SW 1271 (cell line): ENCODE results near the gene FAM8A1.
A peak's percentile ranks its signal among the peaks of the same experiment; 100 is the strongest.
"Not testable (repeated sequence)": the region's sequence is repeated elsewhere in the genome, so short reads cannot be mapped to it uniquely, and the experiment has no call there.

Experiments
- DNase-seq, 2 experiments: peaks; one replicate each; lab custom pipeline; 2025; lab: John Stamatoyannopoulos, UW

Gene FAM8A1

GRCh38 chr6:17599877-17600526 lies at the start of gene FAM8A1:
Gene FAM8A1, plus strand, starts transcription at chr6:17600302. Its CDS starts 108 bp downstream, at chr6:17600410.
- peak; percentile 88 to 90 for DNase-seq

DNA sequence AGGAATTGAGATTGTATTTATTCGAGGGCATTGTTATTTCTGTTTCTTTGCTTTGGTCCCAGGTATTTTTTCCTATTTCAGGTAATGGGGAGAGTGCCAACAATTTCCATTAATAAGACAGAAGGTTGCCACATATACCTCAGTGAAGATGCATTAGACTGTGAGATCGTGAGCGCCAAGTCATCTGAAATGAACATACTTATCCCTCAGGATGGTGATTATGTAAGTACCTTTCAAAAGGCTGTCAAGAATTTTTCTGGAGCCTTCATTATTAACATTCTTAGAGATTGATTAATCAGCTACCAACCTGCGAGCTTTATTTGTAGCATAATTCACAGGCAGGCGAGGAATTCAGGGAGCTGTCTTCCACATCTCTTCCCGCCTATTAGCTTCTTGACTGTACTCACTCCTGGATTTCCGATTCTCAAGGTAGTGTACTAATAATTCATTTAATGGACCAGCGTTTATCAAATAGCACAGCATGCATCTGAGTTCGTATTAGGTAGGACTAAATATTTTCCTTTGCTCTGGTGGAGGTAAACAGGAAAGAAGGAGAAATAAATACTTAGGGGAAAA lies 48.6 kb upstream of the FAM8A1 start:
- no peak for DNase-seq

DNA sequence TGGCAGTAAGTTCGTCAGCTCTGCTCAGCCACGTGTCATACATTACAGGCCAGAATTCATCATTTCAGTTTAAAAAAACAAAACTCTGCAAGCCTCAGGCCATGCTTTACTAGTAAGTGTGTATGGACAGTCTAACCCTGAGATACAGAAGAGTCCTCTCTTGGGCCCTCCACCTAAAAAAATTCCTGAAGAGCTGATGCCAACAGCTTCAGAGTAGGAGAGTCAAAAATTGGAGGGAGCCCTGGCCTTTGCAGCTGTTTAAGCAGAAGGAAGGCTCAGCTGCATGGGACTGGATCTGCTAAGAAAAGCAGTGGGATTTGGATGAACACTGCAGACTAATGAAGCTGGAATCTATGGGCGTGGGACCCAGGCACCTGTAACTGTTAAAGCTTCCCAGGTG lies 47.2 kb upstream of the FAM8A1 start:
- no peak for DNase-seq

DNA sequence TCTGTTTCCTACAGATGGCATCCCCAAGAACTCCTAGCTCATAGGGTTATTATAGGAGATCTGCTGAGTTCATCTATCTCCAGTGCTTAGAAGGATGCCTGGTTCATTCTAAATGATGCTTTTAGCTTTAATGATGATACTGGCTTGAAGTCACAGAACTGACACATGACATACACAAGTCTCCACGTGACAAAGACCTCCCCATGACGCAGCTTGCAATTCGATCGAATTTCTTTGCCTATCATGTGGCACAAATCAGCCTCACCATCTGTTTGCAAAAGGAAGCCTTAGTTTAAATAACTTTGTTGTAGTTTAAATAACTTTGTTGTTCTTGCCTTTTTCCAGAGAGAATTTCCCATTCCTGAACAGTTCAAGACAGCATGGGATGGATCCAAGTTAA lies 44.1 kb upstream of the FAM8A1 start:
- no peak for DNase-seq

DNA sequence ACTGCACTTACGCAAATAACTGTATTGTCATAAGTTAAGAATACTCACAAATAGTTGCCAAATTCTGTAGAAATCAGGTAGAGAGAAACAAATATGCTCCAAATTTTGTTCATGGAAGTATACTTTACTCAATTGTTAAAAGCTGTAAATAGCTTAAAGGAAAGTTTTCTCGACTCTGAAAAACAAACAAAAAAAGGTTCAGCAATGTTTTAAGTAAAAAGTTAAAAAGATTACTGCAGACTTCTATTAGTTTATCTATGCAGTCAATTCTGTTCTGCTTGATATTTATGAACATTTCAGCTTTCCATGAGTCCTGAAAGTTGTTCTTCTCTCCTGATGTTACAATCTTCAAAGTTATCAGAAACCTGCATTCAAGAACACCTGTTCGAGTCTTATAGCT lies 37.5 kb upstream of the FAM8A1 start:
- no peak for DNase-seq

DNA sequence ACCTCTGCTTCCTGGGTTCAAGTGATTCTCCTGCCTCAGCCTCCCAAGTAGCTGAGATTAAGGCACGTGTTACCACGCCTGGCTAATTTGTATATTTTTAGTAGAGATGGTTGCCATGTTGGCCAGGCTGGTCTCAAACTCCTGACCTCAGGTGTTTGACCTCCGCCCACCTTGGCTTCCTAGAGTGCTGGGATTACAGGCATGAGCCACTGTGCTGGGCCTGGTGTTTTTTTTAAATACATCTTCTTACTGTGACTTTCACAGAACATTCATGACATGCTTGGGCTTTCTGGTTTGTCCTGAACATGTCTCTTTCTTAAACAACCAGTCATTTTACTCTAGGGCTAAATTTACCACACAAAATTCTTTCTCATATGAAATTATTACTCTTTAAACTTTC lies 34.7 kb upstream of the FAM8A1 start:
- no peak for DNase-seq

GRCh38 chr6:17574866-17575560 lies 25.1 kb upstream of the FAM8A1 start:
- no peak for DNase-seq

DNA sequence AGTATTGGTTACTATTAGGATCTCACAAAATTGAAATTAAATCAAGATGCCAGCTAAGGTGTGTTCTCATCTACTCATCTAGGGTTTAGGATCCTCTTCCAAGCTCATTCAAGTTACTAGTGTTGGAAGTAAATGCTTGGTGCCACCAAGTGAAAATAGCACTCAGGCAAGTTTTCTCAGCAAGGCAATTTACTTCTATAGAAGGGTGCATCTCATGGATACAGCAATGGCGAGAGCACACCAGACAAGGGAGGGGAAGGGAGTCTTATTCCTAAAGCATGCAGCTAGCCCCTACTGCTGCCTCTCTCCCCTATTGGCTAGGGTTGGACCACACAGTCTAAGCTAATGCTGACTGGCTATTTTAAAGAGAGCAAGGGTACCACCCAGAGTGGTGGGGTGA lies 23.0 kb upstream of the FAM8A1 start:
- no peak for DNase-seq

GRCh38 chr6:17580518-17581048 lies 19.5 kb upstream of the FAM8A1 start:
- no peak for DNase-seq

GRCh38 chr6:17581282-17581681 lies 18.8 kb upstream of the FAM8A1 start:
- DNase-seq: not testable (repeated sequence)

DNA sequence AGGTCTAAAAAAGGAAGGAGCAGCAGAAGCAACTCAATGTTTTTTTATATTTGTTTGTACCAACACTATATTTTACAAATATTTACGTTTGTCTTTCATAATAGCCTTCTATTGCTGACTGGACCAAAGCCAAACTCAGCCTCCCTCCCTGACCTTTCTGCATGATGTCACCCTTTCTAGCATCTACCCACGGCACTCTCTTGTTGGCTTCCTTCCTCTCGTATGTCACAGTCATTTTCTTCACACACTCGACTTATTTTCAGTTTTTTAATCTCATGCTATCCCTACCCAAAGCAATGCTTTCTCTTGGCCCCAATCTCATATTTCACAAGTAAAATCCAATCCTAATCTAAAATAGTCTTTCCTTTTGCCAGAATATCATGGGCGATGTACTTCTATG lies 16.3 kb upstream of the FAM8A1 start:
- DNase-seq: no peak

DNA sequence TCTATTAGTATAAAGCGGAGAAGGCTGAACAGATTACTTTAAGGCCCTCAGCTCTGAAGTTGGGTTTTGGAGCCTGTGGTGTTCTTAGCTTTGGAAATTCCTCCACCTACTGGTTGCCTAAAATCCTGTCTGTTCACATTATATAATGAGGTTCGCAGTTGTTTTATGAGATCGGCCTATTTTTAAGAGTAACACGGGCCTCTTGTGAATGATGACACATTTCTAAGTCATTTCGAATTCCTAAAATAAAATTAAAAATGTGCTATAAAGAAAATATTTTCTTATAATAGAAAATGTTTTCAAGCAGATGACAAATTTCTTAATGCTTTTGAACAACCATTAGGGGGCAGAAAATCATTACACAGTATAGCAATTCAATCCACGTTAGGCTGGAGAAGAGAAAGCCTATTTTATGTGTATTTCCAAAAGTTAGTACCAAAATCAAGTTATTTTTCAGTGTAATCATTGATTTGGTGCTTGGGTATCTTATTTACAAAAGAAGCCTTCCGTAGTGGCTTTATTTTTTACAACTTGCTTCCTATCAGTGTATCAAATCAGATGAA lies 15.8 kb upstream of the FAM8A1 start:
- DNase-seq: peak in 1 of 2 experiments; percentile 88

GRCh38 chr6:17585766-17586490 lies 14.2 kb upstream of the FAM8A1 start:
- peak; percentile 47 to 67 for DNase-seq

DNA sequence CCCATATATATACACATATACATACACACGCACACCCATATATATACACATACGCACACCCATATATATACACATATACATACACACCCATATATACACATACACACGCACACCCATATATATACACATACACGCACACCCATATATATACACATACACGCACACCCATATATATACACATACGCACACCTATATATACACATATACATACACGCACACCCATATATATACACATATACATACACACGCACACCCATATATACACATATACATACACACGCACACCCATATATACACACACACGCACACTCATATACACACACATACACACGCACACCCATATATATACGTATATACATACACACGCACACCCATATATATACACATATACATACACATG lies 13.5 kb upstream of the FAM8A1 start:
- not testable (repeated sequence) for DNase-seq

- no peak for DNase-seq
Observed at GRCh38 chr6:17588011-17588410, 12.1 kb upstream of the FAM8A1 start.

- peak; percentile 92 to 93 for DNase-seq
Observed at GRCh38 chr6:17589406-17590096, 10.6 kb upstream of the FAM8A1 start.

DNA sequence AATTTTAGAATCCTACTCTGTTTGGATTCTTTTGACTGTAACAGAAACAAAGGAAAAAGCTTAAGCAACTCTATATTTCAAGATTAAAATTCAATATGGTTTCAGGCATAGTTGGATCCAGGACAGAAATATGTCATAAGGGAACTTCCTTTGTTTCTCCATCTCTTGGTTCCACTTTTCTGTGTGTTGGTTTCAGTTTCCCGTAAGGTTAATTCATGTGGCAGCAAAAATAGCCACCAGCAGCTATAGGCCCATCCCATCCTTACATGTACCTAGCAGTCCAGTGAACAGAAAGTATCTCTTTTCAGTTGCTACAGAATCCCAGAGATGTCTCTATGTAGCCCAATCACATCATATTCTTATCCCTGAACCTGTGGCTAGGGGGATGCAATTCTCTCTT lies 8.8 kb upstream of the FAM8A1 start:
- no peak for DNase-seq

DNA sequence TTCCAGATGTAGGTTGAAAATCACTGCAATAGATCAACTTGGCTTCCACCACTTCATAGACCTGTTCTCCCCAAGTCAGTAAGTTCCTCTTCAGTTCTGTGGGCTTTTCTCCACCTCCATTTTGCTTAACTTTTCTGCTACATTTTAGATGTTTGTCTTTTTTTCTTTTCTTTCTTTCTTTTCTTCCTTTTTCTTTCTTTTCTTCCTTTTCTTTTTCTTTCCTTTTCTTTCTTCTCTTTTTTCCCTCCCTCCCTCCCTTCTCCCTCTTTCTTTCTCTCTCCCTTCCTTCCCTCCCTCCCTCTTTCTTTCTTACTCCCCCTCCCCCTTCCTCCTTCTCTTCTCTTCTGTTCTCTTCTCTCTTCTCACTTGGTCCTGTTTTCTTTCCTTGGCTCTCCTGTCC lies 6.9 kb upstream of the FAM8A1 start:
- no peak for DNase-seq

- DNase-seq: no peak
Observed at GRCh38 chr6:17596085-17596484, 4.0 kb upstream of the FAM8A1 start.

- DNase-seq: no peak
Observed at GRCh38 chr6:17600527-17601385, 654 bp downstream of the FAM8A1 start.

DNA sequence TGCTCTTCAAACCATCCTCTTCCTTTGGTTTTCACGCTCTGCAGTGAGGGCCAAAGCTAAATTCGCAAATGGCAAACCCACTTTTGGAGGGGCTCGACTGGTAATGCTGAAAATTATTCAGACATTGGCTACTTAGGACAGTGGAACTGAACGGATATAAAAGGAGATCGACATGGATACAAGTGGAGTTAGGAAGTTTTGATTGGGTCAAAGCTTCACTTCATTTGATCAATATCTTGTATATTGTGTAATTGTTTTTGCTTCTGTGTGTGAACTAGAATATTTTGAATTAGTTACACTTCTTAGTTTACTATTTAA lies 1.2 kb downstream of the FAM8A1 start:
- DNase-seq: no peak
